NCI-H345 (cell line): Measurements from ENCODE around the gene AKAP13.
A peak's percentile ranks its signal among the peaks of the same experiment; 100 is the strongest.

Experiments used
- DNase-seq: peaks from one replicate; lab custom pipeline; 2025; lab: John Stamatoyannopoulos, UW

AKAP13 gene

DNA sequence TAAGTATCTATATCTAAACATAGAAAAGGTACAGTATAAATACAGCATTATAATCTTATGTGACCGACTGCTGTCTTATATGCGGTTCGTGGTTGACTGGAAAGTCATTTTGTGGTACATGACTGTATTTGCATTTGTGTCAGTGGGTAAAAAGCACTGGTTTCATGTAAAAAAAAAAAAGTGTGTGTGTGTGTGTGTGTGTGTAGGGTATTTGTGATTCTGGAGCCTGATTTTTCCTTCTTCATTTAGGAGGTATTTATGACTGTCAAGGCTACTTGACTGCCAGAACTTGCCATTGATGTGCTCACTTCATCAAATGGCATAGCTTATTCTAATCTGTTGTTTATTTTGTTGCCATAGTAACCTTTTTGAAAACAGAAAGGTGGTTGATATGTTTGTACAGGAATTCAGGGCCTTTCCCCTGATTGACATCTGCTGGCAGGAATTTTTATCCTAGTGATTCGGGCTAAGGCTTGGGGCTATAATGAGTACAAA is 63.2 kb downstream of the AKAP13 start:
- DNase-seq, result peak; percentile 46

GRCh38 chr15:85444122-85444745 is 63.8 kb downstream of the AKAP13 start:
- no peak for DNase-seq

GRCh38 chr15:85445361-85445760 is 65.0 kb downstream of the AKAP13 start:
- no peak for DNase-seq

GRCh38 chr15:85451099-85451700 is 70.8 kb downstream of the AKAP13 start:
- DNase-seq, result no peak

GRCh38 chr15:85452436-85452835 is 72.0 kb downstream of the AKAP13 start:
- no peak for DNase-seq

- no peak for DNase-seq
Measured at GRCh38 chr15:85453144-85453872, 72.9 kb downstream of the AKAP13 start.

GRCh38 chr15:85454403-85454802 is 74.0 kb downstream of the AKAP13 start:
- no peak for DNase-seq

GRCh38 chr15:85455891-85456290 is 75.5 kb downstream of the AKAP13 start:
- no peak for DNase-seq

- no peak for DNase-seq
Measured at GRCh38 chr15:85456798-85457197, 76.4 kb downstream of the AKAP13 start.

DNA sequence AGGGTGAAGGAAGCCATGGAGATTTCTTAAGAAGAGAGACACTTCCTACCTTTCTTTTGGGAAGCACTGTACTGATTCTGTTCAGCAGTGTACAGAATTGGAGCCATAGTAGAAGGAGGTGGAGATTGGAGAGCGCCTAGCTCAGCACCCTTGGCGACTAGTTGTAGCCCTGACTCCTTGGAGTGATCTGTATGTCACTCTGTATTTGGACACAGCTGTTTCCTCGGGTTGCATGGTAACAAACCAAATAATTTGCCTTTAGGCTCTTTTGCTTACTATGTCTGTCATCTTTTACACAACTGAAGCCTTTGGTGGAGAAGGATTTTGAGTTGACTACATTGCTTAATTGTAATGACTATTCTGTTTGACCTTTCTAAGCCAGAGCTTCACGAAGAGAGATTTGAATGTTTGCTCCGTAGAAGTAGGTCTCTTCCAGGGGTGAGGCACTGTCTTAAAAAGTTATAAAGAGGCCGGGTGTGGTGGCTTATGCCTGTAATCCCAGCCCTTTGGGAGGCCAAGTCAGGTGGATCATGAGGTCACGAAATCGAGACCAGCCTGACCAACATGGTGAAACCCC is 77.1 kb downstream of the AKAP13 start:
- DNase-seq, result no peak

GRCh38 chr15:85458764-85459163 is 78.4 kb downstream of the AKAP13 start:
- no peak for DNase-seq

DNA sequence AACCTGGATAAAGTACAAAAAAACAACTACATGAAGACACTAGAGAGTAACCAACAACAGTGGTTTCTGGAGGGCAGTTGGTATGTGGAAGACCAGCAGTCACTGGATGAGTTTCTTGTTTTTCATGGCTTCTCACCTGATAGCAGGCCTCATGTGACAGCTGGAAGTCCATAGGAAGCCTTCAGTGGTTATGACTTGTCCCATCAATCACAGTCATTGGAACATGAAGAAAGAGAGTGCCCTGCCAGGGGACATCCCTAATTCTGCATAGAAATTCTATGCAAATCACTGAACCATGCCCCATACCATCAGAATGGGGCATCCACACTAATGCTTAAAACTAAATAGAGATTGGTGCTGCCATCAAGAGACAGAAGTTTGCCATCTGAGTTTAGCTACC is 81.6 kb downstream of the AKAP13 start:
- DNase-seq, result no peak

DNA sequence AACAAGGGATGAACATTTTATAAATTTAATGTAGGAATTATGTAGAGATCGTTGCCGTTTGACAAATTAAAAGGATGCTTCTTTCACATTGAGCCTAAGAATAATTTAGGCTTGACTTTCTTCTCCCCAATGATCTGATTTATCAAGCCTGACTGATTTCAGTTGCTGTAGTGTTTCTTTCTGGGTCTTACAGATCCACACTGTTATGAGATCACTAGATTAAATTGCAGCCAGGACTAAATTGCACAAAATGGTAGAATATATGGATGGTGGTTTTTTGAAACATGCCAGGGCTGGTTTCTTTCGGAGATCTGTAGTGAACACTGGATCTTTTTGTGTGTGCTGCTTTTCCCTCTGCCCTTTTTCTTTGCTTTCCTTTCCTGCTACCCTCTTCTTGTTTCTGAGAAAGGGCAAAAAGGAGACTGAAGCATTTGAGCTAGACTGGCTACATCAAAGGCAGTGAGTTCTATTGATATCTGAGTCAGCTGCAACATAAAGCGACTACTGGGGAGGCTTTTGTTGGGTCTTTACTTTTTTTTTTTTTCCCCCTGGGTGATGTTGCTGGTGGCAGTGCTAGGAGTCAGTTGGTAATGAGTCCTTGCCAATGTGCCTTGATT is 83.0 kb downstream of the AKAP13 start:
- no peak for DNase-seq

GRCh38 chr15:85463976-85464375 is 83.6 kb downstream of the AKAP13 start:
- no peak for DNase-seq

DNA sequence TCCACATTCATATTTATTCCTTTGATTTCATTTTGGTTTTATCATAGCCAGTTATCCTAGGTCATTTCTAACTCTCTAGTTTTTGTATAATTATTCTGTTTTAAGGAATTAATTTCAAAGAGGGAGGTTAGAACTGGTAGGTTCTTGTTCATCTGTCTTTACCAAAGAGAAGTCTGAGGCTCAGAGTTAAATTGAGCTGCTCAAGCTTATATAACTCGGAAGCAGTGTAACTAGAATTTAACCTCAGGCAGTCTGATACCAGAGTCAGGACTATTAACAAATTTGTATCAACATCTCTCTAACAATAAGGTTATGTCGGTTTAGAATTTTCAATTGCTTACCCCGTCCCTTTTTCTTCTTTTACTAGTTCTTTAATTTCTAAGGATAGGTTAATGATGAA is 84.1 kb downstream of the AKAP13 start:
- DNase-seq, result no peak

DNA sequence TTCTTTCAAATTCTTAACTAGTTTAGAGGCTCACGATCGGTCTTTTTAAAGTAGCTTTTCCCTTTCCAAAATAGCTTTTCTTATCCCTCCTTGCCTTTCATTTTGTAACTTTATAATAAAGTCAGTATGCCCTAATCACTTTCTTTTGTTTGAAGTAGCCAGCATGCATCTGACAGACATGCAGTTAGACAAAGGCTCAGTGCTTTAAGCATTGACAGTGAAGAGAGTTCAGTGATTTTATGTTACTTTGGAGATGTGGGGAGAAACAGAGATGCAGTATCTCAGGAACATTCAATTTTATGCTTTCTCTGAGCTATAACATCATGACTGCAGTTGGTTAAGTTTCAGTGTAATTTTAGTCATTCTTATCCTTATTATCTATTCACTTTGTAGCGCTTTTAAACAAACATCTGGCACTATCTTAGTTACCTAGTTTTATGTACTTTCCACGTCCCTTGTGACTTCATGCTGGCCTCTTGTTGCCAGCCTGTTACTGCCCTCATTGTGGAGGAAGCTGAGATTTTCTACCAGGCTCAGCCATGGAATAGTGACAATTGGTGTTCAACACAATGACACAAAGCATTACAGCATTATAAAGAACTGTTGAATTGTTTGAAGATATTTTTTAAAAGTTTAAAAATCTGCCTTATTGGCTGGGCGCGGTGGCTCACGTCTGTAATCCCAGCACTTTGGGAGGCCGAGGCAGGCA is 90.3 kb downstream of the AKAP13 start:
- DNase-seq, result no peak

GRCh38 chr15:85472349-85472748 is 91.9 kb downstream of the AKAP13 start:
- DNase-seq, result no peak

- DNase-seq, result no peak
Measured at GRCh38 chr15:85473455-85473854, 93.1 kb downstream of the AKAP13 start.

DNA sequence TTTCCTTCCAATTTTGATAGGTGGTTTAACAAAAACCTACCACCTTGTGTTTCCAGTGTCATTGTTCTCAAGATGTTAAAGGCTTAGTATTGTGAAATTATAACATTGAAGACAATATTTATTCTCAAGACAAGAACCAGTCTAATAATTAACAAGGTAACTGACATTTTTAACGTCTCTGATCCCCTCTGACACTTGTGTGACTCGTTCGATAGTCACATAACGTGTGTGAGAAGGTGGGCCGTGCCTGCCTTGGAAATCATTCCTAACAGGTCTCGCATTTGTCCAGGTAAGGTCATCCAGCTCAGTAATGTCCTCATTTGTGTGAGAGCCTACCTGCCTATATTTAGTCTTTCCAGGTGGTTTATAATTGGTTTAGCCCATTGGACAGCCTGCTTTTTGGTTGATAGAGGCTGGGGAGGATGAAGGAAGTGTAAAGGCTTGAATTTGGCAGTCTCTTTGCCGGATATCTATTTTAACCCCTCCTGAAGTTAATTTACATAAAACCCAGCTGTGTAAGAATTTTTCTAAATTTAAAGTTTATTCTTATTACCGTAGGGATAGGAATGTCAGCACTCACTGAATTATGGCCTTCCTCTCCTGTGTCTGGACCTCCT is 94.4 kb downstream of the AKAP13 start:
- no peak for DNase-seq

GRCh38 chr15:85475317-85475701 is 94.9 kb downstream of the AKAP13 start:
- DNase-seq, result no peak

GRCh38 chr15:85475711-85476110 is 95.3 kb downstream of the AKAP13 start:
- no peak for DNase-seq
